ENCODE results near the gene TAF8.

The TAF8 gene

DNA sequence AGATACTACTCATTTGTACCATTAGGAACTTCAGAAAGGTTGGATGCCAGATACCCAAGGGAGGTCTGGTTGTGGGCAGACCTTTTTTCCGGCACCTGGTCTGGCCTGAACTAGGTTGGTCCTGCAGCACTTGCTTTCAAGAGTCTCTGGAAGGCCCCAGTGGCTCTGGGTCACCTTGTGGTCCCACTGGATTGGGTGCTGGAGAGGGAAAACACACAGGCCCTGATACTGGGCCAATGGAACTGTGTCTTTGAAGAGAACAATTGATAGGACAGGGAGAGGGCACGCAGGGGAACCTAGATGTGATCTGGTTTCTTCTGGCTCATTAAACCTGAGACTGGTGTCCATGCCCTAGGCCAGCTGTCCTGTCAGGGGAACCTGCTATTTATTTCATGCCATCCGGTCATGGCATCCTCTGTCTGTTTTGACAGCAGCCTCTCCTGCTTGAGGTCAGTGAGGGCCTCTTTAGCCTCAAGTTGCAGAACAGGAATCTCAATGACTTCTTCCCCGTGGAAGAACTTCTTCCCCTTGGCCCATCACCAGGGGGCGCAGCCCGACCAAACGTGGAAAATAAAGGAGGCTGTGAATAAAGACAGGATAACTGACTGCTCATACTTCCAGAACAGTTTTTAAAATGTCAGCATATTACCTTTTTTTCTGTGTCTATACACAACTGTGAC lies 25.0 kb downstream of the TAF8 start:
- no peak overlapping the region for H3K27ac ChIP-seq (ENCODE audit: low read depth, low read length, poor library complexity, severe bottlenecking)

GRCh38 chr6:42078386-42078785 lies 28.1 kb downstream of the TAF8 start:
- Histone ChIP-seq H3K36me3 (ENCODE audit: insufficient read depth, low read length) (peaks cover 32% of the 10 kb centered on the region), H3K4me1 (ENCODE audit: insufficient read depth, low read length, severe bottlenecking) (no peaks in the 10 kb centered on the region), H3K4me2 (ENCODE audit: low read length) (no peak overlapping the region), H4K20me1 (ENCODE audit: insufficient read depth, low read length) (no peaks in the 10 kb centered on the region), H3K9me2 (ENCODE audit: low read depth, low read length) (no peaks in the 10 kb centered on the region), H3F3A (ENCODE audit: insufficient read depth, low read length) (no peaks in the 10 kb centered on the region), H3K4me3 (ENCODE audit: low read depth, low read length, poor library complexity, severe bottlenecking) (no peak overlapping the region), H2AFZ (ENCODE audit: low read length) (no peak overlapping the region), H3K9me3 (ENCODE audit: low read length) (no peaks in the 10 kb centered on the region), H3K9ac (ENCODE audit: low read length) (no peak overlapping the region), H3K79me2 (ENCODE audit: insufficient read depth, low read length) (no peaks in the 10 kb centered on the region), H3K27ac (ENCODE audit: low read depth, low read length, poor library complexity, severe bottlenecking) (no peak overlapping the region), H3K27me3 (ENCODE audit: insufficient read depth, low read length) (no peaks in the 10 kb centered on the region)
- no peak for TF ChIP-seq EZH2 (IDR thresholded peaks at IDR 0.05; ENCODE audit: borderline replicate concordance, low read length)
- TF ChIP-seq CTCF (IDR thresholded peaks at IDR 0.05; ENCODE audit: low read length), result no peak

More for the DNA sequence above, 25.0 kb downstream of the TAF8 start:
- TF ChIP-seq EZH2 (IDR thresholded peaks at IDR 0.05; ENCODE audit: borderline replicate concordance, low read length) (no peak), CTCF (IDR thresholded peaks at IDR 0.05; ENCODE audit: low read length) (peak; percentile 76)
- Histone ChIP-seq H3K9me3 (ENCODE audit: low read length) (no peaks in the 10 kb centered on the region), H2AFZ (ENCODE audit: low read length) (no peak overlapping the region), H4K20me1 (ENCODE audit: insufficient read depth, low read length) (no peaks in the 10 kb centered on the region), H3K4me1 (ENCODE audit: insufficient read depth, low read length, severe bottlenecking) (no peaks in the 10 kb centered on the region), H3K9ac (ENCODE audit: low read length) (no peak overlapping the region), H3K4me2 (ENCODE audit: low read length) (no peak overlapping the region), H3K36me3 (ENCODE audit: insufficient read depth, low read length) (peaks cover 56% of the 10 kb centered on the region), H3K79me2 (ENCODE audit: insufficient read depth, low read length) (no peaks in the 10 kb centered on the region), H3K9me2 (ENCODE audit: low read depth, low read length) (no peaks in the 10 kb centered on the region), H3K4me3 (ENCODE audit: low read depth, low read length, poor library complexity, severe bottlenecking) (no peak overlapping the region), H3F3A (ENCODE audit: insufficient read depth, low read length) (no peaks in the 10 kb centered on the region), H3K27me3 (ENCODE audit: insufficient read depth, low read length) (no peaks in the 10 kb centered on the region)

DNA sequence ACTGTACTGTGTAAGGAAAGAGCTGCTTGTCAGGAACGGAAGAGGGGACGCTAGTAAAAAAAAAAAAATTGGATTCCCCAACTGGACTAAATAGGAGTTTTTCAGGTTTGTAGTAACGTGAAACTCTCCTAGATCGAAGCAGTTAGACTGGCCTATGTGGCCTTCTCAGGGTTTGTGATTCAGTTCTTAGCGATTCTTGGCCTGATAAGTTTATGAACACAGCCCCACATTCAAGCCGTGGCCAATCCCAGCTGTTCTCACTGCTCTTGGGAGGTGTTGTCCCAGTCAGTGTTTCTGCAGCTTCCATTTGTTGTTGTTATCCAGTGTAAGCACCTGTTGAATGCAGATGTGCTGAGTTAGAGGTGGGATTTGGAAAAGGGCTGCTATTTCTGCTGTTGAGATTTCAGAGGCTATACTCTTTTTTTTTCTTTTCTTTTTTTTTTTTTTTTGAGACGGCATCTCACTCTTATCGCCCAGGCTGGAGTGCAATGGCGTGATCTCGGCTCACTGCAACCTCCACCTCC lies 29.7 kb downstream of the TAF8 start:
- H3K79me2 ChIP-seq (ENCODE audit: insufficient read depth, low read length), result no peaks in the 10 kb centered on the region
- no peaks in the 10 kb centered on the region for H3K9me2 ChIP-seq (ENCODE audit: low read depth, low read length)
- TF ChIP-seq EZH2 (IDR thresholded peaks at IDR 0.05; ENCODE audit: borderline replicate concordance, low read length) (no peak), CTCF (IDR thresholded peaks at IDR 0.05; ENCODE audit: low read length) (no peak)
- H4K20me1 ChIP-seq (ENCODE audit: insufficient read depth, low read length), result no peaks in the 10 kb centered on the region
- H3K9ac ChIP-seq (ENCODE audit: low read length), result no peak overlapping the region
- H3F3A ChIP-seq (ENCODE audit: insufficient read depth, low read length), result no peaks in the 10 kb centered on the region
- H3K4me2 ChIP-seq (ENCODE audit: low read length), result no peak overlapping the region
- H3K36me3 ChIP-seq (ENCODE audit: insufficient read depth, low read length), result peaks cover 23% of the 10 kb centered on the region
- no peaks in the 10 kb centered on the region for H3K9me3 ChIP-seq (ENCODE audit: low read length)
- H3K4me3 ChIP-seq (ENCODE audit: low read depth, low read length, poor library complexity, severe bottlenecking), result no peak overlapping the region
- H3K27me3 ChIP-seq (ENCODE audit: insufficient read depth, low read length), result no peaks in the 10 kb centered on the region
- H2AFZ ChIP-seq (ENCODE audit: low read length), result no peak overlapping the region
- no peak overlapping the region for H3K27ac ChIP-seq (ENCODE audit: low read depth, low read length, poor library complexity, severe bottlenecking)
- H3K4me1 ChIP-seq (ENCODE audit: insufficient read depth, low read length, severe bottlenecking), result no peaks in the 10 kb centered on the region

Data from OCI-LY1 (cell line).